ENCODE results near the gene PTPRR.

PTPRR gene

DNA sequence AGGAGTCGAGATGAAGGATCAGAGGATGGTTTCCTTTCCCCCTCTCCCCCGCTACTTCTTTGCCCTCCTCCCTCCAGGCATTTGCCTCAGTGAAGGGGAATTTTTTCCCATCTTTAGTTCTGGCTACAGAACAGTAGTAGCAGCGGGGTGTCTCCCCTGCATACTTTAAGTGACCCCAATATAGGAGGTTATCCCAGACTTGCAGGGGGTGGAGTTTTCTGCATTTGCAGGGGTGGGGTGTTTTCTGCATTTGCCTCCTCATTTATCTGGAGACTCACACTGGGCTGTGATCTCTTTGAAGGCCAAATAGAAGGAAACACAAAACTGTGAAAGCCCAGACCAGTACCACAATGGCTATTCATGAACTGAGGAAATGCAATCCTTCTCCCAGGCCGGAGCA is 303.1 kb downstream of the PTPRR start (continued):
- TF ChIP-seq TOX (CRISPR knock-in tag; IDR thresholded peaks at IDR 0.05; ENCODE audit: borderline replicate concordance) = no peak
- TF ChIP-seq ZFP30 (CRISPR knock-in tag; IDR thresholded peaks at IDR 0.05) = no peak

- no peak for ATAC-seq
- no peak for TF ChIP-seq ARNTL (CRISPR knock-in tag; IDR thresholded peaks at IDR 0.05; ENCODE audit: borderline replicate concordance, low read depth)
- no peak for TF ChIP-seq PATZ1 (CRISPR knock-in tag; IDR thresholded peaks at IDR 0.05; ENCODE audit: borderline replicate concordance)
- TF ChIP-seq ISL1 (CRISPR knock-in tag; IDR thresholded peaks at IDR 0.05) = no peak
- no peak for TF ChIP-seq OSR1 (CRISPR knock-in tag; IDR thresholded peaks at IDR 0.05)
- TF ChIP-seq TOX (CRISPR knock-in tag; IDR thresholded peaks at IDR 0.05; ENCODE audit: borderline replicate concordance) = no peak
- no peak for TF ChIP-seq CSRNP3 (CRISPR knock-in tag; IDR thresholded peaks at IDR 0.05)
- no peak for TF ChIP-seq ZNF8 (CRISPR knock-in tag; IDR thresholded peaks at IDR 0.05)
- TF ChIP-seq, protein P1, sequence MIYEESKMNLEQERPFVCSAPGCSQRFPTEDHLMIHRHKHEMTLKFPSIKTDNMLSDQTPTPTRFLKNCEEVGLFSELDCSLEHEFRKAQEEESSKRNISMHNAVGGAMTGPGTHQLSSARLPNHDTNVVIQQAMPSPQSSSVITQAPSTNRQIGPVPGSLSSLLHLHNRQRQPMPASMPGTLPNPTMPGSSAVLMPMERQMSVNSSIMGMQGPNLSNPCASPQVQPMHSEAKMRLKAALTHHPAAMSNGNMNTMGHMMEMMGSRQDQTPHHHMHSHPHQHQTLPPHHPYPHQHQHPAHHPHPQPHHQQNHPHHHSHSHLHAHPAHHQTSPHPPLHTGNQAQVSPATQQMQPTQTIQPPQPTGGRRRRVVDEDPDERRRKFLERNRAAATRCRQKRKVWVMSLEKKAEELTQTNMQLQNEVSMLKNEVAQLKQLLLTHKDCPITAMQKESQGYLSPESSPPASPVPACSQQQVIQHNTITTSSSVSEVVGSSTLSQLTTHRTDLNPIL (CRISPR knock-in tag; IDR thresholded peaks at IDR 0.05; ENCODE audit: low read depth) = no peak
- TF ChIP-seq POU6F1 (CRISPR knock-in tag; IDR thresholded peaks at IDR 0.05; ENCODE audit: borderline replicate concordance, low read depth) = no peak
- TF ChIP-seq SNAI2 (CRISPR knock-in tag; IDR thresholded peaks at IDR 0.05) = no peak
- TF ChIP-seq RARB (CRISPR knock-in tag; IDR thresholded peaks at IDR 0.05) = no peak
- TF ChIP-seq ZFP3 (CRISPR knock-in tag; IDR thresholded peaks at IDR 0.05) = no peak
- no peak for TF ChIP-seq ZNF565 (CRISPR knock-in tag; conservative IDR thresholded peaks at IDR 0.05; ENCODE audit: low read depth)
- no peak for TF ChIP-seq BACH2 (CRISPR knock-in tag; IDR thresholded peaks at IDR 0.05; ENCODE audit: borderline replicate concordance)
- no peak for TF ChIP-seq ESRRG (CRISPR knock-in tag; IDR thresholded peaks at IDR 0.05)
- no peak for TF ChIP-seq ZC3H10 (CRISPR knock-in tag; IDR thresholded peaks at IDR 0.05)
- no peak for TF ChIP-seq PPARA (CRISPR knock-in tag; IDR thresholded peaks at IDR 0.05; ENCODE audit: borderline replicate concordance)
These were observed 305.2 kb downstream of the PTPRR start for GRCh38 chr12:70615174-70615866.

- TF ChIP-seq ZNF70 (CRISPR knock-in tag; IDR thresholded peaks at IDR 0.05) (no peak), PATZ1 (CRISPR knock-in tag; IDR thresholded peaks at IDR 0.05; ENCODE audit: borderline replicate concordance) (peak; percentile 23; the same call in 1 of the 2 replicates), CSRNP3 (CRISPR knock-in tag; IDR thresholded peaks at IDR 0.05) (no peak), RARB (CRISPR knock-in tag; IDR thresholded peaks at IDR 0.05) (no peak), OSR1 (CRISPR knock-in tag; IDR thresholded peaks at IDR 0.05) (no peak)
- ATAC-seq = peak; percentile 87
These were observed 310.6 kb downstream of the PTPRR start for GRCh38 chr12:70609739-70610491.

Measured in SK-N-SH treated with all-trans-retinoic acid at 6 μM for 48 hours (cell line).